ENCODE data around the gene NUP153.
"Not testable (repeated sequence)": the region's sequence is repeated elsewhere in the genome, so short reads cannot be mapped to it uniquely, and the experiment has no call there.

Gene NUP153

DNA sequence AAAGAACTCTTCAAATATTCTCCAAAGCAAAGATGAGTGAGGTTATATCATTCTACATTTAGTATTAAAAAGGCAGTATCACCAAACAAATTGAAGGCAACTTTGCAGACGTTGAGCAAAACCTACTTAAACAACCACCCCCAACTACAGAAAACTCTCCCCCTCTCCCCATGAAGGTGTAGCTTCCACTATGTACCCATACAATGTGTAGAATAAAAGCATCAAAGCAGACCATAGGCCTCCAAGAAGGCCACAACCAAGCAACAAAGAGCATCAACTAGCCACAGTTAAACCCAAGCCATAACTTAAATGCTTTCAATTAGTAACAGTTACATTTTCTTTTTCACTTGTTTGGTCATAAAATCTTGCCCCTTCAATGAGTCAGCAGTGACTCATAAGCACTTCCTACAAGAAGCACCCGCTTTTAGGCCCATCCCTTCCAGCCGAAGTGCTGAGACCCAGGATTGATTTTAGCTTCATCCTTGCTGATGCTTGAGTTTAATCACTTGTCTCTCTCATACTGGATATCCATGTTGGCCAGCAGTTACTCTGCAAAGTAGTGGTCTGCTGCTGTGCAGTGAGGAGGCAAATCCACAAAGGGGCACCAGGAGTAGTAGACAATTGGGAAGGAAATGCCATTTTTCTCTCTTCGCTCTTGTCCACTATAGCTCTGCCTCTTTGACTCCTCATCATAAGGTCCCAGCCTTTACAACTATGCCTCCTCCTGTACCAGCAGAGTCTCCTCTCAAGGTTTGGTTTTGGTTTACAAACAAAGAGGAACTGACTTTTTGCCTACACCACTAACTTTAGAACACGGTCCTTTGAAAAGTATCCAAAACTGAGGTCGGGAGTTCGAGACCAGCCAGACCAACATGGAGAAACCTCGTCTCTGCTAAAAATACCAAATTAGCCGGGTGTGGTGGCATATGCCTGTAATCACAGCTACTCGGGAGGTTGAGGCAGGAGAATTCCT, 8.4 kb upstream of the NUP153 start:
- in situ Hi-C loops (cut with HindIII; ENCODE audit: low sequenced_read_pairs), result no loop called here

DNA sequence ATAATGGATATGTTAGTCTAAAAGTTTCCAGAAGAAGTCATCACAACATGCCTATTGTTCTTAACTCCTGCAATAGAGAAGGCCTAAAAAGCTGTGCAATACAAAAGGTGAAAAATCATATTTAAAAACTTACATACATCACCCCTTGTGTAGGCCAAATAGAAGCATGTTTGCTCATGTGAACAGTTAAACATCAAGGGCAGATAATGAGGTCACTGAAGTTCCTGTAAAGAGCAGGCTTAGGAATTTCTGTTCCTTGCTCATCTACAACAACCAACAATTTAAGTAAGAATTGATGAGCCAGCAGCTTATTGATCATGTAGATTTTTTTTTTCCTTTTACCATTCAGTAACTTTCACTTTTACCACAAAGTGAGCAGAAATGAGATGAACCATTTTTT, 7.5 kb upstream of the NUP153 start:
- in situ Hi-C loops (cut with HindIII; ENCODE audit: low sequenced_read_pairs), result no loop called here

DNA sequence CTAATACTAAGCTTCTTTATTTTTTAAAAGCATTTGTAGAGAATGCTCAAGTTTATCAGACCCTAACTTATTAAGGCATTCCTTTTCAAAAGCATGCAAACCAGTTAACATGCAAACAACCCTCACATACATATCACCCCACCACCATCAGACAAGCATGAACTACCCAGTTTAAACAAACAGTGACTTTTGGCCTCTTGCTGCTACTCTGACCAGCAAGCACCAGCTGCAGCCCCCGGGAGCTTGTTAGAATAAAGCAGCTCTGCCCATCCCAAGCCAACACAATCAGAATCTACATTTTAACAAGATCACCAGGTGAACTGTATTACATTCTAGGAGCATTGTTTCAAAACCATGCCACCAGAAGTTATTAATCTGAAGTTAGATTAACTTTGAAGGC, 5.9 kb upstream of the NUP153 start:
- in situ Hi-C loops (cut with HindIII; ENCODE audit: low sequenced_read_pairs), result no loop called here

DNA sequence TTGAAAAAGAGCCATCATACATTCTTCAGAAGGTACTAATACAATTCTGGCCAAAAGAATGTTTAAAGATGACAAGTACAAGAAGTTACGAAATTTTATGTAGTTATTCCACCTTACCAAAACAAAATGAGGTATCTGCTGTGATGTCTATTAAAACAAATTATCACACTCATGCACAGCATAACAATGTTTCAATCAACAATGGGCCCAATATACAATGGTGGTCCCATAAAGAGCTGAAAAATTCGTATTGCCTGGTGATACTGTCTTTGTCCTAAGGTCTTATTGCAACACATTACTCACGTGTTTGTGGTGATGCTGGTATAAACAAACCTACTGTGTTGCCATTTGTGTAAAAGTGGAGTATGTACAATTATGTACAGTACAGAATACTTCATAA, 3.6 kb upstream of the NUP153 start:
- in situ Hi-C loops (cut with HindIII; ENCODE audit: low sequenced_read_pairs), result no loop called here

DNA sequence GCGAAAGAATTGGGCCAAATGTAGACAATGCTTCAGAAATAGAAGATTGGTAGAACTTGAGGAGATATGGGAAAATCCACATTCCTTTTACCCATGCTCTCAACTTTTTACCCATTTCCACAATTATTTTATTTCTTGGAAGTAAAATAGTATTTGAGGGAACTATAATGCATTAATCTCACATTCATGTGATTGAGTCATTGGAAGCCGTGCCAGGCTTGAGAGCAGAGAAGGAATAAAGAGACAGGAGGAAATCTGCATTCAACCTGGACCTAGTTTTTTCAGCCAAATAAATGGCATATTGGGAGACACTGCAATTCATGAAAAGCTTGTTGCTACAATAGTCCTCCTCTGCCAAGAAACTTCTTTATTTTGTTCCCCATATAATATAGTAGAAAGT, 2.8 kb upstream of the NUP153 start:
- in situ Hi-C loops (cut with HindIII; ENCODE audit: low sequenced_read_pairs), result no loop called here

DNA sequence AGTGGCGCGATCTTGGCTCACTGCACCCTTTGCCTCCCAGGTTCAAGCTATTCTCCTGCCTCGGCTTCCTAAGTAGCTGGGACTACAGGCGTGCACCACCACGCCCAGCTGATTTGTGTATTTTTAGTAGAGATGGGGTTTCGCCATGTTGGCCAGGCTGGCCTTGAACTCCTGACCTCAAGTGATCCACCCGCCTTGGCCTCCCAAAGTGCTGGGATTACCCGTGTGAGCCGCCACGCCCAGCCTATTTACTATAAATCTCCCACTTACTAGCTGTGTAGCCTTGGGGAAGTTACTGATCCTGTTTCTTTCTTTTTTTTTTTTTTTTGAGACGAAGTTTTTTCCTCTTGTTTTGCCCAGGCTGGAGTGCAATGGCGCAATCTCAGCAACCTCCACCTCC, 1.3 kb upstream of the NUP153 start:
- in situ Hi-C loops (cut with HindIII; ENCODE audit: low sequenced_read_pairs), result not testable (repeated sequence)

DNA sequence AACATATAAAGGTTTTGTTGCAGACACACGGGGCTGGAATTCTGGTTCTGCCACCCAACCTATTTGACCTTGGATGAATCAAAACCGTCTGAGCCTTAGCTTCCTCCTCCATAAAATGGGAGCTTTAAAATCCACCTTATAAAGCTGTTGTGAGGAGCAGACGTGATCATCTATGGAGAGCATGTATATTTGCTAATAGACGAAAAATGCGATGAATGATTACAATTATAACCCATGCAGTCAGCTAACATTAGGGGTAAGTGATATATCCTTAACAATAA, 586 bp upstream of the NUP153 start:
- in situ Hi-C loops (cut with HindIII; ENCODE audit: low sequenced_read_pairs), result no loop called here

DNA sequence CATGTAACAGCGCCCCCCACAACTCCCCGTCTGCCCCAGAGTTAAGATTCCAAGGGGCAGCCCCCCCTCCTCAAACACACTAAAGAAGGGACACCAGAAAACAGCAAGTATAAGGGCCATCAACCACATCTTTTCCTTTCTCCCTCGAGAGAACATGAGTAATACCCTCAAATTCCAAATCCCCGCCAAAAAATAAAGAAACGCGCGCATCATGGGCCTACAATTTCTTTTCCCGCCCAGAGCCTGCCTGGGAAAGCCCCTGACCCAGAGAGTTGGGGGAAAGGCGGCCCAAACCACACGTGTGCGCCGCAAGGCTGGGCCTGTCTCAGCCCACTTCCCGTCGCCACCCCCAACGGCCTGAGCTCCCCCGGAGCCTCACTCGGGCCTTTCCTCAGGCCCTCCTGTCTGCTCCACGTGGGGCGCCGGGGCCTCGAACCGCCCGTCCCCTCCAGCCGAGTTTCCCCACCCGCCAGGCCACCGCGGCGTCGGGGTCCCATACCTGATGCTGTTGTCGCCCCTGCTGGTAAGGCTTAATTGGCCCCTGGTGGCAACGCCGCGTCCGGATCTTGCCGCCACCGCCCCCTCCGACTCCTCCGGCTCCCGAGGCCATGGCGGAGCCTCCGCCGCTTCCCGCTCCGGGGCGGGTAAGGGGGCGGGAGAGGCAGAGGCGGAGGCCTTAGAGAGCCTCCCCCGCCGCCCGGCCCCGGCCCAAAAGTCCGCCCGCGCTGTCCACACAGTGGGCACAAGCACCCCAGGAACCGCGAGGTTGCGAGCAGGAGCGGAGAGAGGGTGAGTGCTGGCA, 746 bp downstream of the NUP153 start:
- in situ Hi-C loops (cut with HindIII; ENCODE audit: low sequenced_read_pairs), result no loop called here

DNA sequence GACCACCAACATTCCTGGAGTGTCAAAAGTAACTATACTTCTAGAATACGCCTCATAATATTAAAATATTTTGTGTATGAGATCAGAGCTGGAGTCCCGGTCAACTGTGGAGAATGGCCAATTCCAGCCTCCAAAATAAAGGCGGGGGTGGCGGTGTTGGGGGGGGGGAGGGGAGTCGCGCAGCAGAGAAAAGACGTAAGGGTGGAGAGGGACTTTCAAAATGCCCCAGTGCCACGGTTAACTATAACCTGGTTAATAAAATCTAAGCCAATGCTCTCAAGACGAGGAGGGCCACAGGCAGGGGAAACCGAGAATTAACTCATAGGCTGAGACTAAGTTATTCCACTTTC, 1.3 kb downstream of the NUP153 start:
- in situ Hi-C loops (cut with HindIII; ENCODE audit: low sequenced_read_pairs), result no loop called here

DNA sequence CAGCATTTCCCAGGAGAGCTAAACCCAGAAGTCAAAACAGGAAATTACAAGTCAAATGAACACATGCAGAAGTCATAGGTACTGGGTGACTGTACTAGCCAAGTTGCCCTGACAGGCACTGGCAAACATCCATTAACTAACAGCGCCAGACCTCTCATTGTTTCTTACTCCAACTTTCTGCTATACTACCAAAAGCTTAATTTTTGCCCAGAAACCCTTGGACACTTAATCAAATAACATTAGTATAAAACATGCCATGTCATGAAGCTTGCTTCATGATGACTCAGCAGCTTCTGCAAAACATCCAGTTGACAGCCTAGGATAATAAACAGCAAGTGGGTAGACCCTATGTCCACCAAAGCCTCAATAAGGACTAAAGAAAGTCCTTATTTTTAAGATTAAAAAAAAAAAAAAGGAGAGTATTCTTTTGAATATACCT, 3.5 kb downstream of the NUP153 start:
- in situ Hi-C loops (cut with HindIII; ENCODE audit: low sequenced_read_pairs), result no loop called here

DNA sequence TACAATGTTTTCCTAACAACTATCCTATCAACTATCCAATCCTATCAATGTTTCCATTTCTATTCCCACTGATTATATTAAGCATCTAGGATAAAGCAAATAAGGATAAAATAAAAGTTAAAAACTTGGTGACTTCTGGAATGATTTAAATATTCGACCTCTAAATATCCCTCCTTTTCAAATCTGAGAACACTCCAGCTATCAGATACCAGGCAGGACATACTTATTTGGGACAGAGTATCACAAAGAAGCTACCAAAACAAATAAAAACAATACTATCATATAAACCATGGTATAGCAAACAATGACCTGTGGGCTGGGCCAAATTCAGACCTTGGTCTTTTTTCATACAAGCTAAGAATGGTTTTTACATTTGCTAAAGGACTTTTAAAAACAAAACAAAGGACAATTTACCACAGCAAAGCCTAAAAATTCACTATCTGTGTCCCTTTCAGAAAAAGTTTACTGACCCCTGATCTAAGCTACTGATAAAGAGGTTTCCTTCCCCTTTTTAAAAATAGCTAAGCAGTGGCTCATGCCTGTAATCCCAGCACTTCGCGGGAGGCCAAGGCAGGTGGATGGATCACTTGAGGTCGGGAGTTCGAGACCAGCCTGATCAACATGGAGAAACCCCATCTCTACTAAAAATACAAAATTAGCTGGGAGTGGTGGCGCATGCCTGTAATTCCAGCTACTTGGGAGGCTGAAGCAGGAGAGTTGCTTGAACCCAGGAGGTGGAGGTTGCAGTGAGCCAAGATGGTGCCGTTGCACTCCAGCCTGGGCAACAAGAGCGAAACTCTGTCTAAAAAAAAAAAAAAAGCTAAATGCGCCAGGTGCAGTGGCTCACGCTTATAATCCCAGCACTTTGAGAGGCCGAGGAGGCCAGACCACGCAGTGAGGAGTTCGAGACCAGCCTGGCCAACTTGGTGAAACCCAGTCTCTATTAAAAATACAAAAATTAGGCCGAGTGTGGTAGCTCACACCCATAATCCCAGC, 6.0 kb downstream of the NUP153 start:
- in situ Hi-C loops (cut with HindIII; ENCODE audit: low sequenced_read_pairs), result no loop called here

DNA sequence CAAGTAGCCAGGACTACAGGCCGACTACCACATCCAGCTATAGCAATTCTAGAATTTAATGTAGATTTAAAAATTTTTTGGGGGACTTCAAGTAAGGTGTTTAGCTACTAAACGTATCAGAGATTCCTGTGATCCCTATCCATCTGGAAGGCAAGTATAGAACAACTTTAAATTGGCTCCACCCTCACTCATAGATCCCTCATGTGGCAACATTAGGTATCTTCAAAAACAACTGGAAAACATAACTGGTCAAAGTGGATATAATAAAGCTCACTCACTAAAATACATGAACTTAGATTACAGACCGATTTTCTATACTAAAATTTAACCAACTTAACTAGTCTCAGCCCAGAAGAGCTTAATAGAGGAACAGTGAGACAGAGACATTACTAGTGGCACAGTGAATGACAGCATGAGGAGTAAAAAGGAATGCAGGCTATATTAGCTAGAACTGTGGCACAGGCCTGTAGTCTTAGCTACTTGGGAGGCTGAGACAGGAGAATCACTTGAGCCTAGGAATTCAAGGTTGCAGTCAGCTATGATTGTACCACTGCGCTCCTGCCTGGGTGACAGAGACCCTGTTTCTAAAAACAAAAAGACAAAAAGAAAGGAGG, 14.7 kb downstream of the NUP153 start:
- in situ Hi-C loops (cut with HindIII; ENCODE audit: low sequenced_read_pairs), result loop anchor here (10.0 kb wide), 1 partner anchor 113 kb away; no protein-coding TSS in a partner anchor

DNA sequence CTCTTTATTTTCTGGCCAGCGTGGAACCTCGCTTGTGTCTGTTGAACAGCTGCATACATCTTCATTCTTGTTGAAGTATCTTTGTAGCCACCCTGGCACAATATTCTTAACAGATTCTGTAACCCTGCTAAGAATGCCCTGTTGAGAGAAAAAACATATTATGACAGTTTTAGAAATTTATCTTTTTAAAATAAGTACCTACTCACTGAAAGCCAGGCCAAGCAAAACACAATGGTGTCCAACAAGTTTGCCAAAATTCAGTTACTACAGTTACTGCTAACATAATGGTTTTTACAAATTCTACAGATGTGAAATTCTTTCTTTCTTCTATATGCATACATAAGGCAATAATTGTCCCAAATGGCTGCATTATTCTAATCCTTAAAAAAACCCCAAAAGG, 18.2 kb downstream of the NUP153 start:
- in situ Hi-C loops (cut with HindIII; ENCODE audit: low sequenced_read_pairs), result no loop called here

DNA sequence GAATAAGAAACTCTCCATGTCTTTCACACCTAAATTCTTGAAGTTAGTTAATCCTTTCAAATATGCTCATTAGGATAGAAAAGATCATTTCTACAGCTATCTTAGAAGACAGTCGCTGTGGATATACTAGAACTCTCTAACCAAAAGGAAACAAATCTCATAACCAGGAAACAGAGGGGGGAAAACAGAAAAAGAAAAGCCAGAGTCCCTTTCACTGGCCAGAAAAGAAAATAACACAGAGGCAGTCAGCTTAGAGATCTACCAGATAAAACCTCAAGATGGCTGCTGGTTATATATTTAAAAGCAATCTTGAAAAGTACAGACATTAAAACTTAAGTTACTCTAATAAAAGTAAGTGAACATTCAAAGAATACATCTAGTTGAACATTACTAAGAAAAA, 19.6 kb downstream of the NUP153 start:
- in situ Hi-C loops (cut with HindIII; ENCODE audit: low sequenced_read_pairs), result no loop called here

DNA sequence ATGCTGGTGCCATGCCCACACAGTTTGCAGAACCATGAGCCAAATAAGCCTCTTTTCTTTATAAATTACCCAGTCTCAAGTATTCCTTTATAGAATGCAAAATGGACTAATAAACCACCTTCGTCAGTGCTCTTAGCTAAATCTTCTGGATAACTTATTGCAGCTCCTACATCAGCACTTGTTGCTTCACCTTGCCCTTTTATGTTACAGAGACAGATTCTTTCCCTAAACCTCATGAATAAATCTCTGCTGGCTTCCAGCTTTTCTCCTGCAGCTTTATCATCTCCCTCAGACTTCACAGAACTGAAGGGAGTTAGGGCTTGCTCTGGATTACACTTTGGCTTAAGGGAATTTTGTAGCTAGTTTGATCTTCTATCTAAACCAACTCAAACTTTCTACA, 22.6 kb downstream of the NUP153 start:
- in situ Hi-C loops (cut with HindIII; ENCODE audit: low sequenced_read_pairs), result no loop called here

DNA sequence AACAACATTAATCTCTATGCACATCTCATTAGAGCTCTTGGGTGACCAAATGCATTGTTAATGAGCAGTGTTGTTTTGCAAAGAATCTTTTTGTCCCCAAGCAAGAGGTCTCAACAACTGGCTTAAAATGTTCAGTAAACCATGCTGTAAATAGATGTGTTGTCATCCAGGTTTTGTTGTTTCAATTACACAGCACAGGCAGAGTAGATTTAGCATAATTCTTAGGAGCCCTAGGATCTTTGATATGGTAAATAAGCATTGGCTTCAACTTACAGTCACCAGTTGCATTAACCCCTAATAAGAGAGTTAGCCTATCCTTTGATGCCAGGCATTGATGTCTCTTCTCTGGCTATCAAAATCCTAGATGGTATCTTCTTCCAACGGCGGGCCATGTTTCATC, 23.3 kb downstream of the NUP153 start:
- in situ Hi-C loops (cut with HindIII; ENCODE audit: low sequenced_read_pairs), result no loop called here

DNA sequence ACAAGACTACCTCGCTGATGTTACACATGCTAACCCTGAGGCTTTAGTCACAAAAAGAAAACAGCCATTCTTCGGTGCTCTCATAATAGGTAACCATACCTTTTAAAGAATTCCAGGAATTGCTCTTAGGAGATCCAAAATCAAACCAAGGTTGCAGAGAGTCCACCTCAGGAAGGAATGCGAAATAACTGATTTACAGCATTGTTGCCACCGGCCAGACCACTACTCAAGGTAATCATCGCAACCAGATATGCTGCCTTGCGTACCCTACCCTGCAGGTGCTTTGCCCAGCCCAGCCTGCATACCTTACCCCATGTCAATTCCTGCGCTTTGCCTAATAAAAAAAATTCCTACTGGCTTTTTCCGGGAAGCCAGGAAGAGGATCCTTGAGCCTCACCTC, 27.0 kb downstream of the NUP153 start:
- in situ Hi-C loops (cut with HindIII; ENCODE audit: low sequenced_read_pairs), result no loop called here

DNA sequence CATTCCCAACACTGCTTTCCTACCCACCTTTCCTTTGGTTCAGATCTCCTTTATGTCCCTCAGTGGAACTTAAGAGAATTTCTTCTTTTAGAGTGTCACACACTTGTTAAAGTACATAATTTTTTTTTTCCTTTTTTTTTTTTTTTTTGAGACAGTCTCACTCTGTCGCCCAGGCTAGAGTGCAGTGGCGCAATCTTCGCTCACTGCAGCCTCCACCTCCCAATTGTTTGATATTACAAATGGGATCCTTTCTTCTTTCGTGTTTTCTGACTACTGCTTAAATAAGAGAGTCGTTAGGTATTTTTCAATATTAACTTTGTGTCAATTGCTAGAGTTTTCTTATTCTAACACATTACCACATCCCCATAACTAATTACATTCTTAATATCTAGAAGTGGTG, 29.1 kb downstream of the NUP153 start:
- in situ Hi-C loops (cut with HindIII; ENCODE audit: low sequenced_read_pairs), result no loop called here

DNA sequence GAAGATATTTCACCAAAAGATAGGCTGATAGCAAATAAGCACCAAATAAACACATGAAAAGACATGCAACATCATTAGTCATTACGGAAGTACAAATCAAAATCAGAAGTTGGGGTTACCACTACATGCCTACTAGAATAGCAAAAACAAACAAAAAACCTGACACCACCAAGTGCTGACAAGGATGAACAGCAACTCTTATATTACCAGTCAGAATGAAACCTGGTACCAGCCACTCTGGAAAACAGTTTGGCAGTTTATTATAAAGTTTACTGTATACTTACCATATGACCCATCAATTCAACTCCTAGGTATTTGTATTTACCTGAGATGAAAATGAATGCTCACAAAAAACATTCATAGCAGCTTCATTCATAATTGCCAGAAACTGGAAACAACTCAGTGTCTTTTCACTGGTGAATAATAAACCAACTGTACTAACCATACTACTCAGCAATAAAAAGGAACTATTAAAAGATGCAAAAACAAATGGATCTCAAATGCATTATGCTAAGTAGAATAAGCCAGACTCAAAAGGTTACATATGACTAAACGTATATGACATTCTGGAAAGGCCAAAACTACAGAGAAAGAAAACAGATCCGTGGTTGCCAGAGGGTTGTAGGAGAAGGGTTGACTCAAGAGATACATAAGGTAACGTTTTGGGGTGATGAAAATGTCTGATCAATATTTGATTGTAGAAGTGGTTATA, 33.0 kb downstream of the NUP153 start:
- in situ Hi-C loops (cut with HindIII; ENCODE audit: low sequenced_read_pairs), result loop anchor here (5.0 kb wide), 1 partner anchor 51 kb away; no protein-coding TSS in a partner anchor
